HG03575 (cell line): Measurements from ENCODE around the gene ISL2.

Source experiments
- ATAC-seq: cut with Tn5 transposase; IDR thresholded peaks from one replicate; pipeline ENCODE4 v1.9.1; 2021; ENCODE audit not compliant: unreplicated experiment, insufficient number of reproducible peaks, low FRiP score; ENCODE audit errors: extremely low read depth

The ISL2 gene

DNA sequence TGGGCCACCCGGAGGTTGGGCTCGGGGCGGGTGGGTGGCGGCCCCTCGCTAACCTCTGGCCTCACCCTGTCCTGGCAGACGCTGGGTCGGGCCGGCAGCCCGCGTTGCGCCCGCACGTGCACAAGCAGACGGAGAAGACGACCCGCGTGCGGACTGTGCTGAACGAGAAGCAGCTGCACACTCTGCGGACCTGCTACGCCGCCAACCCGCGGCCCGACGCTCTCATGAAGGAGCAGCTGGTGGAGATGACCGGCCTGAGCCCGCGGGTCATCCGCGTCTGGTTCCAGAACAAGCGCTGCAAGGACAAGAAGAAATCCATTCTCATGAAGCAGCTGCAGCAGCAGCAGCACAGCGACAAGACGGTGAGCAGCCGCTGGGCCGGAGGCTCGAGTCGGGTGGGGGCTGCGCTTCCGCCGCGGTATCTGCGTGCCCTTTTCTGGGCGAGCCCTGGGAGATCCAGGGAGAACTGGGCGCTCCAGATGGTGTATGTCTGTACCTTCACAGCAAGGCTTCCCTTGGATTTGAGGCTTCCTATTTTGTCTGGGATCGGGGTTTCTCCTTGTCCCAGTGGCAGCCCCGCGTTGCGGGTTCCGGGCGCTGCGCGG, 3.7 kb downstream of the ISL2 start:
- ATAC-seq, result no peak

GRCh38 chr15:76340803-76341365, 4.3 kb downstream of the ISL2 start:
- ATAC-seq, result no peak

GRCh38 chr15:76341366-76342057, 4.9 kb downstream of the ISL2 start:
- no peak for ATAC-seq

GRCh38 chr15:76342058-76342381, 5.4 kb downstream of the ISL2 start:
- no peak for ATAC-seq

DNA sequence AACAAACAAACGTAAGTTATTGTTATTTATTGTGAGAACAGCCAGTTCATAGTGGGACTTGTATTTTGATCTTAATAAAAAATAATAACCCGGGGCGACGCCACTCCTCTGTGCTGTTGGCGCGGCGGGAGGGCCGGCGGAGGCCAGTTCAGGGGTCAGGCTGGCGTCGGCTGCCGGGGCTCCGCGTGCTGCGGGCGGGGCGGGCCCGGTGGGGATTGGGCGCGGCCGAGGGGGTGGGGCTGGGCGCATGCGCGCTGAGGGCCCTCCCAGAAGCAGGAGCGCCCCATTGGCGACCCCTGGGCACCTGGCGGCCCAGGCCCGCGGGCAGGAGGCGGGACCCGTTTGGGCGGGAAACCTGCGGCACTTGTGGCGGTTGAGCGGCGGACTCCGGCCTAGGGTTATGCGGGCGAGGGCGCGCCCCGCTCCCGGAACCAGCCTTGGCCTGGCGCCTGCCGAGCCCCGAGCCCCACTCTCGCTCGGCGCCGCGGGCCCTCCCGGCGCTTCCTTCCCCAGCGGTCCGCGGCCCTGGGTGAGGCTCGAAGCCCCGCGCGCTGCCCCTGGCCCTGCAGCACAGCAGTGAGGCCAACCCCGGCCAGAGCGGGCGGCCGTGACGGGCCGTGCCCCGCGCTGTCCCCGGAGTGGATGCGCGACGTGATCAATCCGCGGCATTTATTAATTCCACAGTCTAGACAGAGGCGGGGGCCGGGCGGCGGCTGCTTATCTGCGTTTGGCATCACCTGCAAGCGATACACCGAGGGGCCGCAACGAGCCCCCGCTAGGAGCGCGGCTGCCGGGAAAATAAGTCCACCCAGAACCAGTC, 6.0 kb downstream of the ISL2 start:
- ATAC-seq, result no peak

GRCh38 chr15:76343313-76343996, 6.9 kb downstream of the ISL2 start:
- ATAC-seq, result no peak

DNA sequence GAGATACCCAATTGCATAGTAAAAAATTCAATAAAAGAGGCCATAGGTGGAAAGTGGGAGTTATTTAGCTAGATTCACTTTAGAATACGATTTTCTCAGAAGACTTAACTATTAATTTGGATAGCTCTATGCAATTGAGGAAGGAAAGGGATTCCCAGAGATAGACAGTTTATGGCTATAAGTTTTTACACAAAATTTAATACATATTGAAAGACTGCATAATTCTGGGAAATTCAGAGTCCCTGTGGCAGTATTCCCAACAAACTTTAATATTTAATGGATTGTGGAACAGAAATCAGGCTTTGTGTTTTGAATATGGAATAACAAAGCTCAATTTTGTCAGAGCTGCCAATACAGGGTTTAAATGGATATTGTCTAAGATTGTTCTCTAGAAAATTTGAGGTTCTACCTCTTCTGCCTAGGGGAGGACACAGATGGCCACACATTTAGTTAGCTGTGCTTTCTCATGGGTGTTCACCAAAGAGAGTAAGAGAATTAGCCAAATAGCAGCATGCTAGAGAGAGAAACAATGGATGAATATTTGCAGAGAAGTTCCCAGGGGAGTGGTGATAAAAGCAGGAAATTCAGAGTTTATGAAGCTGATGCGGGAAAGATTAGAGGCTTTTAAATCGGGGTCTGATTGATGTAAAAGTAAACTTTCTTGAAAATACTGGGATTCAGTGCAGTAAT, 8.5 kb downstream of the ISL2 start:
- no peak for ATAC-seq

GRCh38 chr15:76345583-76345879, 9.0 kb downstream of the ISL2 start:
- no peak for ATAC-seq

DNA sequence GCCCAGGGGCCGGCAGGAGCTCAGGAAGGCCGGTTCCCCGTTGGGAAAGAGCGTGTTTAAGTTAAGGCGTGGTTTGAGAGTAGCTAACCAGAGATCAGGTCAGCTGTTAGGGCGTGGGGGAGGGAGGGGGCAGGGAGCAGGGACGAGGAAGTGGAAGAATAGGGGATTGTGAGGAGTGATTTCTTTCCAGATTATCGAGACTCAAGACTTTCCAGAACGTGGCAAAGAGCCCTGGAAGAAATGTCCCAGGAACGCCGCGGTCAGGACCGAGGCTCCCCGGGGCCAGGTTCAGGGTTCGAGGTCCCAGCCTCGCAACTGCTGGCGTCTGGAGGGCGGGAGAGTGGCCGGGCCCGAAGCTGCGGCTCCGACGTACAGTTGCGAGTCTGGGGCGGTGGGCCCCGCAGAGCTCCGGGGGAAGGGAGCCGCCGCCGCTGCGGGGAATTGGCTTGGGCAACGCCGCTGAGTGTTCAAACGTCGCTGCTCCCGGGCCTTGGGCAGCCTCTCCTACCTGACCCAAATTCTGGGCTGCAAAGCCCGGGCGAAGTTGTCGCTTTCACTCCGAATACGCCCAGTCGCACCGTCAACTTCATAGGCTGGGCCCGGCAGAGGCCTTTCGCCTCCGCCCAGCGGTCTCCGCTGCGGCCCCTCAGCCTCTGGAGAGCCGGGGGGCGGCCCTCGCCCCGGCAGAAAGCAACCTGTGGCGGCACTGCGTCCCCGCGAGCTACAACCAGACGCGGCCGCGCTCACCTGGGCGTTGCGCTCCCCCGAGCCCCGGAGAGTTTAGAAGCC, 9.5 kb downstream of the ISL2 start:
- no peak for ATAC-seq

DNA sequence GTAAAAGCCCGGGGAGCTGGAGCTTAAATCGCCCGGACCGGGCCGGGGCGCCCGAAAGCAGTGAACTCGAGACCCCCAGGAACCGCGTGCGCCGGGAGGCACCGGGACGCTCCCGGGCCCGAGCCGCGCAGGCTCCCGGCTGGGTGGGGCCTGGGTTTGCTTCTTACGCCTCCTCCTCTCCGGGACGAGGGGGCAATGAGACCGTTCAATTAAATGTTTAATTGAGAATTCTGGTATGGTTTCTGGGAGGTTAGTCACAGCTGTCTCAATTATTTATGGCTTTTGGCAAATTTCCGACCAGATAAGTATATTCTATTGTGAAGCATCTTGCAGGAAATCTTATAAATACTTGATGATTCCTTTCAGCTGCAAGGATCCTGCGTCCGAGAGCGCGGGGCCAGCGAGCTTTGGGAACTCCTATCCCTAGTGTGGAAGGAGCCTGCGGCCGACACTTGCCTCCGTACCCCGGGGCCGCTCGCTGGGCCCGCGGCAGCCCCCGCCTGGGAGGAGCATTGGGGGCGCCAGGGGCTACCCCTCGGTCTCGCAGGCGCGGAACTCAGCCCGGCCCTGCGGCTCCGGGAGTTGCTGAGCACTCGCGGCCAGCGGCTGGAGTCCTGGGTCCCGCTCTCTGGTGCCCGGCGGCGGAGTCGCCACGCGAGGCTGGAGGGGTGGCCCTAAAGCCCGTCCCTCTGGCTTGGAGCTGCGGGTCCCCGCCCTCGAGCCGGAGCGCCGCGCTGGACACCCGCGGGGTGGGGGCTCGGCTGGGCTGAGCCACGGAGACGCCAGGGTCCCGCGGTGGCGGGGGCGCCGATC, 10.3 kb downstream of the ISL2 start:
- ATAC-seq, result no peak

- ATAC-seq, result no peak
Measured at GRCh38 chr15:76347482-76348055, 11.0 kb downstream of the ISL2 start.

GRCh38 chr15:76349301-76350070, 12.9 kb downstream of the ISL2 start:
- ATAC-seq, result no peak

DNA sequence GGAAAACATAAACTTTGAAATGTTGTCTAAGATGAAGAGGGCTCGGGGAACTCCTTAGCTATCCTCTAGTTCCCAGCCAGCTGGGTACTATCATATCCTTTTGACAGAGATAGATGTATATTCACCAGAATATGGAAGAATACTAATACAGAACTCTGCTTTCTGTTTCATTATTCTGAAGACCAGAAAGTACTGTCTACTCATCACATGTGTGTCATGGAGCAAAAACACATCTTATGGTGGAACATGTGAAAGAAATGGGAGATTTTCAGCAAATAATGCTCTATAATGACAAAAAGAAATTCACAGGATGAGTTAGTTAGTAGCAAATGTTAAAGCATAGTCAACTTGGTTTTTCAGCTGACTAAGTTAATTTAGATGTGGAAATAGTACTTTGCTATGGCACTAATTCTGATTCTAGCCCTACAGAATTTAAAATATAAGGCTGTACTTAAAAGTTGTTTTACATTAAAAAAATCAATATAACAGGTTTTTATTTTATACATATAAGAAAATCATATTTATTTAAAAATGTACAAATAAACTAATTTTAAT, 16.5 kb downstream of the ISL2 start:
- no peak for ATAC-seq

DNA sequence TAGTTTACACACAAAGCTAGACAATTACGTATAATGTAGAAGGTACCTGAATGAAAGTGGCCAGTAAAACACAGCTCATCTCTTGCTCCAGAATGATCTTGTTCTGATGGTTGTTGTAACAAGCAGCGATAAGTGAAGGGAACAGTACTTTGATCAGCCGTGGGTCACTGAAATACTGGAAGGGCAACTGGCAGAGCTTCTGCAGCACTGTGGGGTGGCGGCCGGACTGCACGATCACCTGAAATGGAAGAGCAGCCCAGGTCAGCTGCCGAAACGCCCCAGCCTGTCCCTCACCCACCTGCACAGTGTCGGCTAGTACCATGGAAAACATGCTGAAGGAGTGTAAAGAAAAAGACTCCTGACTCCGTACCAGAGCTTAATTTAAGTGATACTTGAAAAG, 17.3 kb downstream of the ISL2 start:
- no peak for ATAC-seq

- ATAC-seq, result no peak
Measured at GRCh38 chr15:76354823-76355440, 18.4 kb downstream of the ISL2 start.

- no peak for ATAC-seq
Measured at GRCh38 chr15:76358453-76358852, 21.9 kb downstream of the ISL2 start.
